Ishikawa (cell line): ENCODE measurements around the gene GRPEL2.

ENCODE experiments used
- CEBPB ChIP-seq: IDR thresholded peaks from 2 replicates; pipeline ENCODE4 v1.6.1; 2012
- CREB1 ChIP-seq: IDR thresholded peaks from 2 replicates; pipeline ENCODE4 v1.6.1; 2012; ENCODE audit warnings: low read depth
- EGR1 ChIP-seq: IDR thresholded peaks from 2 replicates; pipeline ENCODE4 v1.6.1; 2012
- EP300 ChIP-seq: IDR thresholded peaks from 2 replicates; pipeline ENCODE4 v1.6.1; 2012; ENCODE audit warnings: borderline replicate concordance
- FOXM1 ChIP-seq: IDR thresholded peaks from 2 replicates; pipeline ENCODE4 v1.6.1; 2012; ENCODE audit warnings: low read depth, borderline replicate concordance
- MAX ChIP-seq: IDR thresholded peaks from 2 replicates; pipeline ENCODE4 v1.6.1; 2012
- NFIC ChIP-seq: IDR thresholded peaks from 2 replicates; pipeline ENCODE4 v1.6.1; 2012
- RAD21 ChIP-seq: IDR thresholded peaks from 2 replicates; pipeline ENCODE4 v1.6.1; 2012; ENCODE audit warnings: low read depth
- REST ChIP-seq: IDR thresholded peaks from 2 replicates; pipeline ENCODE4 v1.6.1; 2012; ENCODE audit warnings: low read depth, mild to moderate bottlenecking
- TAF1 ChIP-seq: IDR thresholded peaks from 2 replicates; pipeline ENCODE4 v1.6.1; 2012; ENCODE audit warnings: low read depth, mild to moderate bottlenecking
- TCF12 ChIP-seq: IDR thresholded peaks from 2 replicates; pipeline ENCODE4 v1.6.1; 2012; ENCODE audit warnings: low read depth
- TEAD4 ChIP-seq: IDR thresholded peaks from 2 replicates; pipeline ENCODE4 v1.6.1; 2012
- USF1 ChIP-seq: IDR thresholded peaks from 2 replicates; pipeline ENCODE4 v1.6.1; 2012
- YY1 ChIP-seq: IDR thresholded peaks from 2 replicates; pipeline ENCODE4 v1.6.1; 2012; ENCODE audit warnings: low read depth
- ZBTB7A ChIP-seq: IDR thresholded peaks from 2 replicates; pipeline ENCODE4 v1.6.1; 2012; ENCODE audit warnings: low read depth

GRPEL2 gene

GRCh38 chr5:149378241-149378820, 33.0 kb downstream of the GRPEL2 start:
- no peak for TF ChIP-seq ZBTB7A
- no peak for TF ChIP-seq CEBPB
- no peak for TF ChIP-seq MAX
- TF ChIP-seq RAD21: no peak
- TF ChIP-seq CREB1: no peak
- no peak for TF ChIP-seq USF1
- TF ChIP-seq FOXM1: no peak
- no peak for TF ChIP-seq TAF1

DNA sequence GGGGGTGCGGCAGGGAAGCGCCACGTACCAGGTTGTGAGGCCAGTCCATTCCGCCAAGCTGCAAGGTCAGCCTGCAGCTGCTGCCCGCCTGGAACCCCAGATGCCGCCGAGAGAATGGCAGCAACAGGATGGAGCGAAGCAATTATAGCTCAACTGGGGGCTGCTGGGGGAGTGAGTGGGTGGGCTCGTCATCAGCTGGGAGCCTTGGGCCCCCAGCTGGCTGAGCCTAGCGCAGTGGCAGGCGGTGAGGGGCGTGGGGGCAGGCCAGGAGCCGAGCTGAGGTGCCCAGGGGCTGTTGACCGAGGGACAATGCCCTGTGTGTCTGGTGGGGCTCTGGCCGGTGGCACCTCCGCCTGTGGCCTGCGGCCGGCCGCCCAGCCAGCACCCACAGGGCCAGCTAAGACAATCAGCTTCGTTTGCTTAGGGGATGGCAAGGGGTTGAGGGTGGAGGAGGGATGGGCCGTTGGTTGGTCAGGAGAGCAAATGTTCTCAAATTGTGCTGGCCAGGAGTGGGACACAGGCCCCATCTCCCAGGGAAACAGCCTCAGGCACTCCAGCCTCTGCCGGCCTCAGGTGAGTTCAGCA, 34.0 kb downstream of the GRPEL2 start, which contains the start of gene IL17B:
TSS of gene IL17B (minus strand) at position 116 of the 585 bp plus-strand sequence. CDS start at position 49, 67 bp downstream.
- no peak for TF ChIP-seq RAD21

GRCh38 chr5:149379818-149380374, 34.6 kb downstream of the GRPEL2 start:
- TF ChIP-seq USF1 (no peak), FOXM1 (no peak), TCF12 (no peak), REST (no peak), ZBTB7A (no peak), EGR1 (no peak), RAD21 (no peak), NFIC (no peak), EP300 (no peak), MAX (no peak), TAF1 (no peak), CEBPB (no peak), TEAD4 (no peak), CREB1 (no peak), YY1 (no peak)

DNA sequence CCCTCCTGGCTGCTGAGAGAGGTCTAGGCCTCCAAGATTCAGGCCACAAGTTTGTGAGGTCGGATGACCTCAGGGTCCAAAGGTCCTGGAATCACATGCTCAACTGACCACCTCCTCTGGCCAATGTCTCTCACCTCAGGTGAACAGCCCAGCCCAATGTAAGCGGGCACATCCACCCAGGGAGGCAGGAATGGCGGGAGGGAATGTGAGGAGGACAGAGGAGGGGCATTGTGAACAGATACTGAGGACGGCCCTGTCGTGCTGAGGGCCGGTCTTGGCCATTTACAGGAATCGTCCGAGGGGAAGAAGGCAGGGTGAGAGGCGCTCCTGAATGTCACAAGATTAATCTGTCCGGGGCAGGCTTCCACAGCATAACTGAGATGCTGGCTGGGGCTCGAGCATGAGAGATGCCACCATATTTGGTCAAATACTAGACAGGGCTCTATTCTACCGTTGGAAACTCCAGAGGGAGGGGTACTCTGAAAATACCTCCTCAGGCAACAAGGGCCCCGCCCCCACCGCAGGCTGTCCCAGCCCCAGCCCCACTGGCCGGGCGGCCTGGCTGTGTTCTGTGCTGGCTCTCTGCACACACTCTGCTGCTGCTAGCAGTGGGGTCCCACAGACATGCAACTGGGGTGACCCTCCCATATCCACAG, 35.3 kb downstream of the GRPEL2 start:
- TF ChIP-seq EGR1 (no peak), NFIC (no peak), CREB1 (no peak), TEAD4 (no peak), MAX (no peak), REST (no peak), YY1 (no peak), ZBTB7A (no peak), FOXM1 (no peak)

DNA sequence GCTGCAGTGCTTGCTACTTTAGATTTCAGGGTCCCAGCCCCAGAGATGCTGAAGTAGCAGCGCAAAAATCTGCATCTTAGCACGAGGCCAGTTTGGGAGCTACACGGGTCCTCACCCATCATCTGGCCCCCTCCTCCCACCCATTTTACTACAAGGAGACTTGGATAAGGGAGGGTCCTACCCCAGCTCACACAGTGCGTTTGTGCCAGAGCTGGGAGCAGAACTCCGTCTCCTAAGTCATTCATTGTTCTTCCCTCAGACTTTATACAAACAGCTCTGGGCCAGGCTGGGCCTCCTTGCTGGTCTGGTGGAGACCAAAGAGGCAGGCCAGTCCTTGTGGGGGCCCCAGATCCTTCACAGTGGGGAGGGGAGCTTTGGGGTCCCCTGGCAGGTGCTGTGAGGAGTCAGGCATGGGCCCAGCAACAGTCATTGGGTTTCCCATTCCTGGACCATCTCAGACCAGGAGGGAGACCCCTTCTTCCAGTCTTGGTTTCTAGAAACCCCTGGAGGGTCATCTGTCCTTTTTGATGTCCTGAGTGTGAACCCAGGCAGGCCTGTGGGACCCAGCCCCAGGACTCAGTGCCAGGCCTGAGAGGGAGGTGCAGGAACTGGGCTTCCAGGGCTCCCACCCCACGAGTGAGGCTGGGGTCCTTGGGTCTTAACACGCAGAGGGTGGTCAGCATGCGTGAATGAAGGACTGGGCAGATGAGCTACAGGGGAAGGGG, 36.1 kb downstream of the GRPEL2 start:
- no peak for TF ChIP-seq ZBTB7A
- TF ChIP-seq YY1: no peak
- TF ChIP-seq EGR1: no peak
- TF ChIP-seq TEAD4: no peak
- no peak for TF ChIP-seq MAX
- no peak for TF ChIP-seq CEBPB
- TF ChIP-seq FOXM1: no peak
- no peak for TF ChIP-seq EP300
- TF ChIP-seq REST: no peak
- no peak for TF ChIP-seq NFIC
- no peak for TF ChIP-seq TCF12
- TF ChIP-seq USF1: no peak
- TF ChIP-seq CREB1: no peak
- no peak for TF ChIP-seq TAF1
- TF ChIP-seq RAD21: no peak
